ENCODE data around the gene SOBP. TPM values are rescaled to one million over a fixed set of nuclear protein-coding genes. Genes with fewer than 3 reads are reported as not detected.

Gene SOBP
- total RNA-seq, 1 experiment from 2014 or later = 10.1 TPM

GRCh38 chr6:107707346-107708275 is 217.7 kb downstream of the SOBP start:
- peaks cover 20% of the 10 kb centered on the region for H3K4me1 Mint-ChIP-seq
- no peak for DNase-seq (ENCODE audit: low spot score)
- H3K4me3 Mint-ChIP-seq = no peak overlapping the region
- H3K27me3 Mint-ChIP-seq (ENCODE audit: low read depth) = no peaks in the 10 kb centered on the region
- TF ChIP-seq JAZF1 (CRISPR knock-in tag; IDR thresholded peaks at IDR 0.05) (no peak), SMAD3 (CRISPR knock-in tag; IDR thresholded peaks at IDR 0.05; ENCODE audit: borderline replicate concordance) (no peak), ETV6 (CRISPR knock-in tag; IDR thresholded peaks at IDR 0.05) (no peak), ZNF423 (CRISPR knock-in tag; IDR thresholded peaks at IDR 0.05) (no peak), ZNF512 (CRISPR knock-in tag; IDR thresholded peaks at IDR 0.05; ENCODE audit: borderline replicate concordance) (no peak), MYBL2 (CRISPR knock-in tag; IDR thresholded peaks at IDR 0.05) (no peak), TCF7 (CRISPR knock-in tag; IDR thresholded peaks at IDR 0.05; ENCODE audit: low read depth) (no peak), STAT6 (CRISPR knock-in tag; conservative IDR thresholded peaks at IDR 0.05; ENCODE audit: low read depth) (no peak), ATF1 (CRISPR knock-in tag; IDR thresholded peaks at IDR 0.05) (no peak), GABPB1 (CRISPR knock-in tag; IDR thresholded peaks at IDR 0.05) (no peak)
- TF ChIP-seq, protein P1, sequence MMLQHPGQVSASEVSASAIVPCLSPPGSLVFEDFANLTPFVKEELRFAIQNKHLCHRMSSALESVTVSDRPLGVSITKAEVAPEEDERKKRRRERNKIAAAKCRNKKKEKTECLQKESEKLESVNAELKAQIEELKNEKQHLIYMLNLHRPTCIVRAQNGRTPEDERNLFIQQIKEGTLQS (CRISPR knock-in tag; conservative IDR thresholded peaks at IDR 0.05) = no peak
- TF ChIP-seq, protein P2, sequence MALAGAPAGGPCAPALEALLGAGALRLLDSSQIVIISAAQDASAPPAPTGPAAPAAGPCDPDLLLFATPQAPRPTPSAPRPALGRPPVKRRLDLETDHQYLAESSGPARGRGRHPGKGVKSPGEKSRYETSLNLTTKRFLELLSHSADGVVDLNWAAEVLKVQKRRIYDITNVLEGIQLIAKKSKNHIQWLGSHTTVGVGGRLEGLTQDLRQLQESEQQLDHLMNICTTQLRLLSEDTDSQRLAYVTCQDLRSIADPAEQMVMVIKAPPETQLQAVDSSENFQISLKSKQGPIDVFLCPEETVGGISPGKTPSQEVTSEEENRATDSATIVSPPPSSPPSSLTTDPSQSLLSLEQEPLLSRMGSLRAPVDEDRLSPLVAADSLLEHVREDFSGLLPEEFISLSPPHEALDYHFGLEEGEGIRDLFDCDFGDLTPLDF (CRISPR knock-in tag; IDR thresholded peaks at IDR 0.05) = no peak
- no peaks in the 10 kb centered on the region for H3K9me3 Mint-ChIP-seq
- H3K27ac Mint-ChIP-seq = no peak overlapping the region
- H3K36me3 Mint-ChIP-seq = no peaks in the 10 kb centered on the region
- no peak for ATAC-seq
- POLR2A ChIA-PET = no interaction called here
- CTCF ChIA-PET = interaction anchor here (0.6 kb wide), 1 partner anchor 32 kb away, joined by 3 read pairs; no protein-coding TSS in a partner anchor

DNA sequence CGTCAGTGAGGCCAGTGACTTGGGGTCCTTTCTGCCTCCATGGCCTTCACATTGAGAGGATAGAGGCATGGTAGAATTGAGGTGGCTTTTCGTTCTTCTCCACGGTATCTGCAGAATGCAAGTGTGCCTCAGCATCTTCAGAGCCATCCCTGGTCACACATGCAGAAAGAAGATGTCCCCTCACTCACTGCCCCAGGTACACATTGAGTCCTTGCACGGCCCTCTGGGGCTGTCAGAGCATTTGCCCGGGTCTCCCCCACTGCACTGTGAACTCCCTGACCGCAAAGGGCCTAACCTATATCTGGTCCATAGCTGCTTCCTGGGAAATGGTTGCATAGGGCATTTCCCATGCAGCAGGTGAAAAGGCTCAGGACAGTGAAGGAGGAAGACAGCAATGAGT is 218.5 kb downstream of the SOBP start:
- ChIA-PET POLR2A (no interaction called here), CTCF (no interaction called here)
- DNase-seq (ENCODE audit: low spot score) (no peak), ATAC-seq (no peak)
- no peaks in the 10 kb centered on the region; the same call in 1 of the 2 replicates for H3K27me3 Mint-ChIP-seq (ENCODE audit: low read depth)
- no peak for TF ChIP-seq MLX (CRISPR knock-in tag; IDR thresholded peaks at IDR 0.05)
- H3K4me1 Mint-ChIP-seq = peaks cover 23% of the 10 kb centered on the region
- no peak overlapping the region for H3K27ac Mint-ChIP-seq
- H3K36me3 Mint-ChIP-seq = no peaks in the 10 kb centered on the region
- H3K9me3 Mint-ChIP-seq = no peaks in the 10 kb centered on the region
- H3K4me3 Mint-ChIP-seq = no peak overlapping the region

GRCh38 chr6:107709341-107709740 is 219.4 kb downstream of the SOBP start:
- CTCF ChIA-PET = no interaction called here
- Mint-ChIP-seq H3K9me3 (no peaks in the 10 kb centered on the region), H3K27ac (no peak overlapping the region), H3K4me3 (no peak overlapping the region), H3K36me3 (no peaks in the 10 kb centered on the region), H3K27me3 (ENCODE audit: low read depth) (no peaks in the 10 kb centered on the region; the same call in 1 of the 2 replicates), H3K4me1 (peaks cover 21% of the 10 kb centered on the region)
- DNase-seq (ENCODE audit: low spot score) = no peak
- POLR2A ChIA-PET = no interaction called here
- ATAC-seq = no peak
- no peak for TF ChIP-seq ELF4 (CRISPR knock-in tag; IDR thresholded peaks at IDR 0.05; ENCODE audit: low read depth)
- TF ChIP-seq ZBTB21 (CRISPR knock-in tag; IDR thresholded peaks at IDR 0.05; ENCODE audit: borderline replicate concordance) = no peak
- no peak for TF ChIP-seq EMX1 (CRISPR knock-in tag; IDR thresholded peaks at IDR 0.05)
- TF ChIP-seq ZNF232 (CRISPR knock-in tag; IDR thresholded peaks at IDR 0.05) = no peak
- TF ChIP-seq GTF2I (CRISPR knock-in tag; conservative IDR thresholded peaks at IDR 0.05) = no peak
- no peak for TF ChIP-seq NFATC4 (CRISPR knock-in tag; IDR thresholded peaks at IDR 0.05)
- TF ChIP-seq RELA (CRISPR knock-in tag; IDR thresholded peaks at IDR 0.05; ENCODE audit: borderline replicate concordance) = no peak
- TF ChIP-seq ATF1 (CRISPR knock-in tag; IDR thresholded peaks at IDR 0.05) = no peak
- TF ChIP-seq IRF2 (CRISPR knock-in tag; IDR thresholded peaks at IDR 0.05; ENCODE audit: borderline replicate concordance, low read depth) = no peak
- TF ChIP-seq CDX4 (CRISPR knock-in tag; IDR thresholded peaks at IDR 0.05; ENCODE audit: borderline replicate concordance) = no peak
- TF ChIP-seq ZNF121 (CRISPR knock-in tag; IDR thresholded peaks at IDR 0.05) = no peak

Data from WTC11 (cell line).